Type B pancreatic cell (in vitro differentiated cells): ENCODE data around the gene BCL11A. TPM values are rescaled to one million over a fixed set of nuclear protein-coding genes. Genes with fewer than 3 reads are reported as not detected.

ENCODE experiments used
- DNase-seq: peaks from one replicate; pipeline ENCODE4 v3.0.0; 2021; ENCODE audit warnings: mixed read lengths; ENCODE audit not compliant: unreplicated experiment; ENCODE audit errors: extremely low spot score
- H3K27ac Mint-ChIP-seq: 2 replicates; pipeline ENCODE4 v1.8.0; 2021; ENCODE audit warnings: mild to moderate bottlenecking, mixed read lengths
- H3K27me3 Mint-ChIP-seq: 2 replicates; pipeline ENCODE4 v1.8.0; 2021; ENCODE audit warnings: mixed read lengths
- H3K36me3 Mint-ChIP-seq: 2 replicates; pipeline ENCODE4 v1.8.0; 2021; ENCODE audit warnings: mixed read lengths
- H3K4me1 Mint-ChIP-seq: one replicate; pipeline ENCODE4 v1.8.0; 2021; ENCODE audit warnings: mixed read lengths; ENCODE audit not compliant: unreplicated experiment
- H3K4me3 Mint-ChIP-seq: 2 replicates; pipeline ENCODE4 v1.8.0; 2021; ENCODE audit warnings: mild to moderate bottlenecking, mixed read lengths
- H3K9me3 Mint-ChIP-seq: 2 replicates; pipeline ENCODE4 v1.8.0; 2021; ENCODE audit warnings: mixed read lengths
- CTCF ChIP-seq: fragments of 200-600 bp; sonication (generic); conservative IDR thresholded peaks from 2 replicates; pipeline ENCODE4 v1.5.0; 2021; ENCODE audit warnings: antibody characterized with exemption, mild to moderate bottlenecking
- long read RNA-seq: library from polyadenylated mRNA; unstranded; transcript quantifications from one replicate; pipeline ENCODE4 v2.0.0, GENCODE V29; 2020
- total RNA-seq: library from RNA; stranded (reverse); gene quantifications from 2 replicates; pipeline ENCODE4 v1.2.1, GENCODE V29; 2021; ENCODE audit warnings: low replicate concordance

BCL11A gene
- total RNA-seq, result 47.9 and 53.1 TPM in 2 replicates
- long read RNA-seq, partial matches to known transcripts, result 0 of 6 reads
- long read RNA-seq, other reads (novel, unspliced or antisense), result 5 of 6 reads

GRCh38 chr2:60553495-60554073, at the start of gene BCL11A:
Gene BCL11A, minus strand, starts transcription at chr2:60553654. Its CDS starts 384 bp downstream, at chr2:60553270.
- no peak for TF ChIP-seq CTCF
- Mint-ChIP-seq H3K4me1 (peaks cover 17% of the 10 kb centered on the region), H3K4me3 (peak within 1 kb of the TSS; percentile 99), H3K27ac (peak within 1 kb of the TSS; percentile 90), H3K27me3 (peaks cover 35% of the 10 kb centered on the region), H3K9me3 (no peaks in the 10 kb centered on the region), H3K36me3 (peaks cover 3% of the 10 kb centered on the region)
- no peak for DNase-seq

GRCh38 chr2:60602828-60603532, 49.5 kb upstream of the BCL11A start:
- Mint-ChIP-seq H3K4me1 (peaks cover 15% of the 10 kb centered on the region), H3K4me3 (peak overlapping the region; percentile 56), H3K36me3 (peaks cover 6% of the 10 kb centered on the region), H3K27ac (peak overlapping the region; percentile 82), H3K9me3 (peaks cover 14% of the 10 kb centered on the region), H3K27me3 (no peaks in the 10 kb centered on the region)
- TF ChIP-seq CTCF, result no peak
- no peak for DNase-seq

- Mint-ChIP-seq H3K27me3 (no peaks in the 10 kb centered on the region), H3K4me1 (peaks cover 15% of the 10 kb centered on the region), H3K27ac (no peak overlapping the region), H3K4me3 (no peak overlapping the region), H3K36me3 (peaks cover 6% of the 10 kb centered on the region), H3K9me3 (peaks cover 20% of the 10 kb centered on the region)
- DNase-seq, result no peak
- no peak for TF ChIP-seq CTCF
These were observed 48.9 kb upstream of the BCL11A start for GRCh38 chr2:60602388-60602787.

GRCh38 chr2:60598271-60598670, 44.8 kb upstream of the BCL11A start:
- Mint-ChIP-seq H3K9me3 (peaks cover 24% of the 10 kb centered on the region), H3K27ac (no peak overlapping the region)
- no peak for DNase-seq

GRCh38 chr2:60597346-60597745, 43.9 kb upstream of the BCL11A start:
- no peak for TF ChIP-seq CTCF
- Mint-ChIP-seq H3K27ac (no peak overlapping the region), H3K4me1 (peaks cover 6% of the 10 kb centered on the region), H3K36me3 (peaks cover 10% of the 10 kb centered on the region), H3K27me3 (no peaks in the 10 kb centered on the region), H3K4me3 (no peak overlapping the region), H3K9me3 (peaks cover 20% of the 10 kb centered on the region)
- DNase-seq, result no peak

More at GRCh38 chr2:60598271-60598670, 44.8 kb upstream of the BCL11A start:
- H3K27me3 Mint-ChIP-seq, result no peaks in the 10 kb centered on the region
- peaks cover 6% of the 10 kb centered on the region for H3K36me3 Mint-ChIP-seq
- H3K4me3 Mint-ChIP-seq, result no peak overlapping the region
- TF ChIP-seq CTCF, result no peak
- H3K4me1 Mint-ChIP-seq, result peaks cover 13% of the 10 kb centered on the region
